GM10266 (cell line): ENCODE measurements around the gene OTOG.
"Not testable (repeated sequence)": the region's sequence is repeated elsewhere in the genome, so short reads cannot be mapped to it uniquely, and the experiment has no call there.

ENCODE experiments used
- DNase-seq: peaks from one replicate; pipeline ENCODE4 v3.0.0; 2012; ENCODE audit errors: extremely low spot score
- CTCF ChIP-seq: IDR thresholded peaks from 2 replicates; pipeline ENCODE4 v1.5.1; 2012; ENCODE audit warnings: mild to moderate bottlenecking, low read depth; ENCODE audit not compliant: control insufficient read depth, insufficient read depth; ENCODE audit errors: missing control alignments

Gene OTOG

GRCh38 chr11:17613983-17614382 lies 66.9 kb downstream of the OTOG start:
- TF ChIP-seq CTCF, result no peak
- no peak for DNase-seq

- DNase-seq, result not testable (repeated sequence)
Observed at GRCh38 chr11:17622711-17623110, 75.7 kb downstream of the OTOG start.

GRCh38 chr11:17629113-17629512 lies 82.1 kb downstream of the OTOG start:
- no peak for DNase-seq
- no peak for TF ChIP-seq CTCF

- TF ChIP-seq CTCF, result no peak
- no peak for DNase-seq
Observed at GRCh38 chr11:17630936-17631335, 83.9 kb downstream of the OTOG start.

- TF ChIP-seq CTCF, result no peak
- no peak for DNase-seq
Observed at GRCh38 chr11:17631702-17632365, 84.8 kb downstream of the OTOG start.

- TF ChIP-seq CTCF, result no peak
- DNase-seq, result no peak
Observed at GRCh38 chr11:17633279-17633986, 86.4 kb downstream of the OTOG start.

GRCh38 chr11:17633987-17634775 lies 87.1 kb downstream of the OTOG start:
- DNase-seq, result no peak
- no peak for TF ChIP-seq CTCF
